ENCODE measurements around the gene CORO7. TPM values are rescaled to one million over a fixed set of nuclear protein-coding genes. Genes with fewer than 3 reads are reported as not detected.

Gene CORO7
- total and polyA plus RNA-seq, 2 donors (not counting 1 experiment from before 2014, with no cell fraction given): 117 to 230 TPM

DNA sequence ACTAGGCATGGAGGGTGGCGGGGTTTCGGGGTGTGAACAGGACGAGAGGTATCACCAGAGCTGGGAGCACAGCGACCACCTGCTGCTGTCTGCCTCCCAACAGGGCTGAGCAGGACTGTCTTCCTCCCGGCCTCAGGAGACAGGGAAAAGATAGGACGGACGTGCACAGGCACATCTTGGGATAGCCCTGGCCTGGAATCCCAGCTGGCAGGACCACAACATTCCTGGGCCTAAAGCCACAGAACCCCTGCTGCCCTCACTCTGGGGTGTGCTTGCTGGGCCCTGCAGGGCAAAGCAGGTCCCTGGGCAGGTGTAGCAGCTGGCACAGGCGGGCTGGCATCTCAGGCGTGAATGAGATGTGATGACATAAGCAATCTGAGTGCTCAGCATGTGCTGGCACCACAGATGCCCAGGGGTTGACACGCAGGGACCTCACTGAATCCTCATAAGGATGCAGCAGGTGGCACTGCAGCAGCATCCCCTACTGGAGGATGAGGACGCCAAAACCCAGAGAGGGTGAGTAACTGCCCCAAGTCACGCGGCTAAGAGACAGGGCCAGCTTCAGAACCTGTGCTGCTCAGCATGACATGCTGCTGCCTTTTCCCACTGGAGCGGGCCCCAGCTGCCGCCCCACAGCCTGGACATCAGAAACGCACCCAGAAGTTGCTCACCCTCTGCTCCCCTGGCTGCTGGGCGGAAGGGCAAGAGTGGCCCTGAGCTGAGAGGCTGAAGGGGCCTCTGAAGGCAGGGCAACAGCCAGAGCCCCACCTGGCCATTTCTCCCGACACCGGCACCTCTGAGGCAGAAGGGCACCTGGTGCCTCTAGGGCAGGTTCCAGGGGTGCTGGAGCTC is 7.1 kb downstream of the CORO7 start:
- Histone ChIP-seq H3K4me1 (ENCODE audit: control insufficient read depth in 2 of 2, insufficient read depth in 2 of 2, low read length in 2 of 2) (peaks cover 12 to 16% of the 10 kb centered on the region in 2 donors), H3K9me3 (ENCODE audit: control extremely low read depth in 1 of 3, control insufficient read depth in 2 of 3, insufficient read depth in 1 of 3, low read length in 2 of 3) (no peaks in the 10 kb centered on the region), H2AFZ (ENCODE audit: insufficient read depth, low read depth, low read length, poor library complexity, severe bottlenecking) (no peak overlapping the region), H3K36me3 (replicated peaks in 1 of 2; ENCODE audit: control extremely low read depth in 1 of 2, control insufficient read depth in 1 of 2, extremely low read depth in 1 of 2, insufficient read depth in 2 of 2, low read length in 1 of 2) (peaks cover 0 to 83% of the 10 kb centered on the region in 2 experiments), H3K79me2 (ENCODE audit: control insufficient read depth, insufficient read depth, low read length) (peaks cover 73% of the 10 kb centered on the region), H3K4me3 (ENCODE audit: control extremely low read depth in 1 of 5, extremely low read depth in 1 of 5, insufficient read depth in 1 of 5, low read depth in 2 of 5, low read length in 4 of 5) (no peak overlapping the region), H3K27ac (ENCODE audit: low read length in 2 of 2) (no peak overlapping the region), H3K4me2 (replicated peaks; ENCODE audit: low read depth, low read length, poor library complexity, severe bottlenecking) (no peak overlapping the region), H3K27me3 (replicated peaks in 1 of 4; ENCODE audit: control extremely low read depth in 1 of 4, control insufficient read depth in 3 of 4, insufficient read depth in 4 of 4, low read length in 3 of 4) (no peaks in the 10 kb centered on the region), H3K9ac (ENCODE audit: low read length) (no peak overlapping the region), H4K20me1 (ENCODE audit: control insufficient read depth, insufficient read depth, low read length, poor library complexity, severe bottlenecking) (peaks cover 88% of the 10 kb centered on the region)
- ATAC-seq (ENCODE audit: low read depth) (no peak), DNase-seq (peak; percentile 37)
- intact Hi-C loops (cut with micrococcal nuclease): no loop called here
- POLR2A ChIA-PET: no interaction called here
- H3K9me3 Mint-ChIP-seq (ENCODE audit: insufficient read depth): no peaks in the 10 kb centered on the region
- WGBS (ENCODE audit: insufficient coverage): 94% methylated on average over 19 of the region's 19 CpGs
- H3K4me1 Mint-ChIP-seq: peaks cover 14% of the 10 kb centered on the region
- no peaks in the 10 kb centered on the region for H3K27me3 Mint-ChIP-seq
- H3K27ac Mint-ChIP-seq: no peak overlapping the region
- CTCF ChIA-PET: interaction anchor here (0.8 kb wide), 1 partner anchor 139 kb away, joined by 4 read pairs; no protein-coding TSS in a partner anchor
- no peak for TF ChIP-seq EZH2 (IDR thresholded peaks at IDR 0.05; ENCODE audit: borderline replicate concordance, insufficient read depth, low read depth, low read length, poor library complexity, severe bottlenecking)
- TF ChIP-seq, protein P1, sequence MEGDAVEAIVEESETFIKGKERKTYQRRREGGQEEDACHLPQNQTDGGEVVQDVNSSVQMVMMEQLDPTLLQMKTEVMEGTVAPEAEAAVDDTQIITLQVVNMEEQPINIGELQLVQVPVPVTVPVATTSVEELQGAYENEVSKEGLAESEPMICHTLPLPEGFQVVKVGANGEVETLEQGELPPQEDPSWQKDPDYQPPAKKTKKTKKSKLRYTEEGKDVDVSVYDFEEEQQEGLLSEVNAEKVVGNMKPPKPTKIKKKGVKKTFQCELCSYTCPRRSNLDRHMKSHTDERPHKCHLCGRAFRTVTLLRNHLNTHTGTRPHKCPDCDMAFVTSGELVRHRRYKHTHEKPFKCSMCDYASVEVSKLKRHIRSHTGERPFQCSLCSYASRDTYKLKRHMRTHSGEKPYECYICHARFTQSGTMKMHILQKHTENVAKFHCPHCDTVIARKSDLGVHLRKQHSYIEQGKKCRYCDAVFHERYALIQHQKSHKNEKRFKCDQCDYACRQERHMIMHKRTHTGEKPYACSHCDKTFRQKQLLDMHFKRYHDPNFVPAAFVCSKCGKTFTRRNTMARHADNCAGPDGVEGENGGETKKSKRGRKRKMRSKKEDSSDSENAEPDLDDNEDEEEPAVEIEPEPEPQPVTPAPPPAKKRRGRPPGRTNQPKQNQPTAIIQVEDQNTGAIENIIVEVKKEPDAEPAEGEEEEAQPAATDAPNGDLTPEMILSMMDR (IDR thresholded peaks at IDR 0.05): no peak
- H3K4me3 Mint-ChIP-seq: no peak overlapping the region

DNA sequence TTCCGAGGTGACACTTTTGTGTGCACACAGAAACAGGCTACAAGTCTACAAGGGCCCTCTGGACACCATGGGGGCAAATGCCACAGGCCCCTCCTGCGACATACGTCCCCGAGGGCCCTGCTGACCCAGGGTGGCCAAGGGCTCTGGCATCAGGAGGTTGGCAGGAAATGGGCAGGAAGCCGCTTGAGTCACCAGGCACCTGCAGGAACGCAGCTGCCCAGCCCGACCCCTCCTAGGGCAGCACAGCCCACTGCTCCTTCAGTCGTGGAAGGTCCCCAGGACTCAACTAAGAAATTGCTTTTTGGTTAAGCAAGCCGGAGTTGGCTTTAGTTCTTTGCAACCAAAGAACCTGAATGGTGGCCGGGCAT is 8.1 kb downstream of the CORO7 start:
- 92% methylated on average over 10 of the region's 10 CpGs for WGBS (ENCODE audit: insufficient coverage)
- H4K20me1 ChIP-seq (ENCODE audit: control insufficient read depth, insufficient read depth, low read length, poor library complexity, severe bottlenecking): peaks cover 88% of the 10 kb centered on the region
- Mint-ChIP-seq H3K4me3 (no peak overlapping the region), H3K4me1 (peaks cover 7% of the 10 kb centered on the region), H3K27ac (no peak overlapping the region), H3K9me3 (ENCODE audit: insufficient read depth) (no peaks in the 10 kb centered on the region), H3K27me3 (no peaks in the 10 kb centered on the region)
- H3K4me1 ChIP-seq (ENCODE audit: control insufficient read depth in 2 of 2, insufficient read depth in 2 of 2, low read length in 2 of 2): peaks cover 2 to 6% of the 10 kb centered on the region in 2 donors
- DNase-seq (no peak), ATAC-seq (ENCODE audit: low read depth) (no peak)
- H3K36me3 ChIP-seq (replicated peaks in 1 of 2; ENCODE audit: control extremely low read depth in 1 of 2, control insufficient read depth in 1 of 2, extremely low read depth in 1 of 2, insufficient read depth in 2 of 2, low read length in 1 of 2): peaks cover 0 to 93% of the 10 kb centered on the region in 2 experiments
- H3K79me2 ChIP-seq (ENCODE audit: control insufficient read depth, insufficient read depth, low read length): peaks cover 66% of the 10 kb centered on the region
- no peak overlapping the region for H3K27ac ChIP-seq (ENCODE audit: low read length in 2 of 2)
- H3K4me3 ChIP-seq (ENCODE audit: control extremely low read depth in 1 of 5, extremely low read depth in 1 of 5, insufficient read depth in 1 of 5, low read depth in 2 of 5, low read length in 4 of 5): no peak overlapping the region
- H3K9me3 ChIP-seq (ENCODE audit: control extremely low read depth in 1 of 3, control insufficient read depth in 2 of 3, insufficient read depth in 1 of 3, low read length in 2 of 3): no peaks in the 10 kb centered on the region
- H3K4me2 ChIP-seq (replicated peaks; ENCODE audit: low read depth, low read length, poor library complexity, severe bottlenecking): no peak overlapping the region
- no peak overlapping the region for H2AFZ ChIP-seq (ENCODE audit: insufficient read depth, low read depth, low read length, poor library complexity, severe bottlenecking)
- ChIA-PET POLR2A (no interaction called here), CTCF (no interaction called here)
- intact Hi-C loops (cut with micrococcal nuclease): no loop called here
- H3K9ac ChIP-seq (ENCODE audit: low read length): no peak overlapping the region
- TF ChIP-seq EZH2 (IDR thresholded peaks at IDR 0.05; ENCODE audit: borderline replicate concordance, insufficient read depth, low read depth, low read length, poor library complexity, severe bottlenecking): no peak
- TF ChIP-seq, protein P1 (IDR thresholded peaks at IDR 0.05): no peak
- no peaks in the 10 kb centered on the region for H3K27me3 ChIP-seq (replicated peaks in 1 of 4; ENCODE audit: control extremely low read depth in 1 of 4, control insufficient read depth in 3 of 4, insufficient read depth in 4 of 4, low read length in 3 of 4)
